ENCODE data around the gene OR13A1. TPM values are rescaled to one million over a fixed set of nuclear protein-coding genes. Genes with fewer than 3 reads are reported as not detected.
"Not testable (repeated sequence)": the region's sequence is repeated elsewhere in the genome, so short reads cannot be mapped to it uniquely, and the experiment has no call there.

Gene OR13A1
- total and polyA plus RNA-seq, 3 donors from 2014 or later, result 0.15 to 0.79 (median 0.50) TPM

GRCh38 chr10:45261946-45262345 lies 53.5 kb downstream of the OR13A1 start:
- H3K9me3 ChIP-seq, result no peaks in the 10 kb centered on the region
- H3K36me3 ChIP-seq (ENCODE audit: low read depth, missing control alignments), result no peaks in the 10 kb centered on the region
- 35 to 41% methylated on average over 2 of the region's 2 CpGs for WGBS, 2 donors
- H3K4me1 ChIP-seq, result no peaks in the 10 kb centered on the region
- H3K4me3 ChIP-seq, result no peak overlapping the region
- no peaks in the 10 kb centered on the region for H3K27me3 ChIP-seq
- no peak for TF ChIP-seq POLR2A (IDR thresholded peaks at IDR 0.05)
- TF ChIP-seq CTCF (IDR thresholded peaks at IDR 0.05), result no peak
- DNase-seq, result no peak
- intact Hi-C loops (cut with DNase I; ENCODE audit: low total_unique reads), result no loop called here
- H3K27ac ChIP-seq, result no peak overlapping the region

GRCh38 chr10:45261243-45261775 lies 54.1 kb downstream of the OR13A1 start:
- H3K36me3 ChIP-seq (ENCODE audit: low read depth, missing control alignments), result no peaks in the 10 kb centered on the region
- TF ChIP-seq POLR2A (IDR thresholded peaks at IDR 0.05), result no peak
- TF ChIP-seq CTCF (IDR thresholded peaks at IDR 0.05), result no peak
- H3K27me3 ChIP-seq, result no peaks in the 10 kb centered on the region
- no peaks in the 10 kb centered on the region for H3K4me1 ChIP-seq
- intact Hi-C loops (cut with DNase I; ENCODE audit: low total_unique reads), result no loop called here
- DNase-seq, result no peak
- no peak overlapping the region for H3K4me3 ChIP-seq
- H3K27ac ChIP-seq, result no peak overlapping the region
- 59 to 68% methylated on average over 3 of the region's 3 CpGs for WGBS, 2 donors
- no peaks in the 10 kb centered on the region for H3K9me3 ChIP-seq

GRCh38 chr10:45260635-45261034 lies 54.8 kb downstream of the OR13A1 start:
- H3K4me3 ChIP-seq; H3K36me3 ChIP-seq (ENCODE audit: low read depth, missing control alignments); H3K4me1 ChIP-seq; H3K27ac ChIP-seq; H3K9me3 ChIP-seq; H3K27me3 ChIP-seq; DNase-seq; intact Hi-C loops (cut with DNase I; ENCODE audit: low total_unique reads): not testable (repeated sequence)
- WGBS, 2 donors, result 14 to 30% methylated on average over 3 of the region's 3 CpGs

GRCh38 chr10:45259786-45260495 lies 55.5 kb downstream of the OR13A1 start:
- H3K9me3 ChIP-seq; H3K4me3 ChIP-seq; DNase-seq; H3K4me1 ChIP-seq; H3K36me3 ChIP-seq (ENCODE audit: low read depth, missing control alignments); intact Hi-C loops (cut with DNase I; ENCODE audit: low total_unique reads); H3K27ac ChIP-seq; H3K27me3 ChIP-seq: not testable (repeated sequence)
- WGBS, 2 donors, result 80 to 86% methylated on average over 1 to 16 of the region's 50 CpGs

- H3K4me3 ChIP-seq, result no peak overlapping the region
- TF ChIP-seq CTCF (IDR thresholded peaks at IDR 0.05), result no peak
- no peak for TF ChIP-seq POLR2A (IDR thresholded peaks at IDR 0.05)
- H3K27me3 ChIP-seq, result no peaks in the 10 kb centered on the region
- H3K4me1 ChIP-seq, result no peaks in the 10 kb centered on the region
- H3K27ac ChIP-seq, result no peak overlapping the region
- H3K36me3 ChIP-seq (ENCODE audit: low read depth, missing control alignments), result no peaks in the 10 kb centered on the region
- WGBS, 2 donors, result 83 to 94% methylated on average over 2 of the region's 2 CpGs
- intact Hi-C loops (cut with DNase I; ENCODE audit: low total_unique reads), result no loop called here
- H3K9me3 ChIP-seq, result no peaks in the 10 kb centered on the region
- DNase-seq, result no peak
These were observed 57.8 kb downstream of the OR13A1 start for GRCh38 chr10:45257600-45257999.

- Histone ChIP-seq H3K36me3 (ENCODE audit: low read depth, missing control alignments) (no peaks in the 10 kb centered on the region), H3K27ac (no peak overlapping the region), H3K27me3 (no peaks in the 10 kb centered on the region), H3K4me3 (no peak overlapping the region), H3K9me3 (no peaks in the 10 kb centered on the region), H3K4me1 (no peaks in the 10 kb centered on the region)
- no peak for TF ChIP-seq CTCF (IDR thresholded peaks at IDR 0.05)
- no peak for TF ChIP-seq POLR2A (IDR thresholded peaks at IDR 0.05)
- DNase-seq, result no peak
- intact Hi-C loops (cut with DNase I; ENCODE audit: low total_unique reads), result no loop called here
These were observed 59.2 kb downstream of the OR13A1 start for GRCh38 chr10:45256246-45256645.

Data from testis (tissue), 3 donors.